Activated T-cell treated with anti-CD3 and anti-CD28 coated beads, Interleukin-2, amount 50 U/mL, for 72 hours (primary cell): ENCODE results near the gene IFNG-AS1. TPM values are rescaled to one million over a fixed set of nuclear protein-coding genes. Genes with fewer than 3 reads are reported as not detected.

Experiments
- ATAC-seq, 2 donors: fragments of 150-1000 bp; cut with Tn5 transposase; replicated peaks in 1 of 2; 2 replicates each; pipeline ENCODE4 v1.10.0; 2021; ENCODE audit warnings: moderate library complexity in 2 of 2, mild to moderate bottlenecking in 1 of 2
- DNase-seq, 2 donors: peaks; one replicate each; pipeline ENCODE4 v3.0.0; 2021 to 2022; ENCODE audit warnings: mixed read lengths in 1 of 2
- H3K27ac Mint-ChIP-seq: one replicate; pipeline ENCODE4 v1.8.0; 2022; ENCODE audit warnings: mild to moderate bottlenecking, moderate library complexity, mixed read lengths
- H3K27me3 Mint-ChIP-seq: one replicate; pipeline ENCODE4 v1.8.0; 2022; ENCODE audit warnings: low read depth, mixed read lengths
- H3K36me3 Mint-ChIP-seq, 2 donors: one replicate each; pipeline ENCODE4 v1.8.0; 2022; ENCODE audit warnings: mixed read lengths in 2 of 2, mild to moderate bottlenecking in 1 of 2; ENCODE audit not compliant: insufficient read depth in 2 of 2
- H3K4me1 Mint-ChIP-seq: one replicate; pipeline ENCODE4 v1.8.0; 2022; ENCODE audit warnings: low read depth, mixed read lengths
- H3K4me3 Mint-ChIP-seq, 2 donors: one replicate each; pipeline ENCODE4 v1.8.0; 2022; ENCODE audit warnings: mild to moderate bottlenecking in 2 of 2, mixed read lengths in 2 of 2, moderate library complexity in 2 of 2
- H3K9me3 Mint-ChIP-seq, 2 donors: one replicate each; pipeline ENCODE4 v1.8.0; 2022; ENCODE audit warnings: mixed read lengths in 2 of 2
- total RNA-seq, 2 donors: library from RNA; stranded (reverse); gene quantifications; one replicate each; pipeline ENCODE4 v1.2.3, GENCODE V29; 2022

IFNG-AS1 gene
- total RNA-seq, 2 donors from 2014 or later: not detected

GRCh38 chr12:68030248-68030647, 41.0 kb downstream of the IFNG-AS1 start:
- ATAC-seq (no peak), DNase-seq (no peak)
- Mint-ChIP-seq H3K27ac (no peak overlapping the region), H3K9me3 (no peaks in the 10 kb centered on the region), H3K27me3 (no peaks in the 10 kb centered on the region), H3K4me3 (no peak overlapping the region), H3K36me3 (peaks cover 2 to 5% of the 10 kb centered on the region in 2 donors), H3K4me1 (peaks cover 26% of the 10 kb centered on the region)

GRCh38 chr12:68031174-68031573, 41.9 kb downstream of the IFNG-AS1 start:
- DNase-seq (no peak), ATAC-seq (no peak)
- H3K4me3 Mint-ChIP-seq: peak overlapping the region in 1 of 2 donors; percentile 78
- H3K36me3 Mint-ChIP-seq: peaks cover 2 to 9% of the 10 kb centered on the region in 2 donors
- H3K27me3 Mint-ChIP-seq: no peaks in the 10 kb centered on the region
- peaks cover 0 to 2% of the 10 kb centered on the region in 2 donors for H3K9me3 Mint-ChIP-seq
- H3K27ac Mint-ChIP-seq: no peak overlapping the region
- peaks cover 26% of the 10 kb centered on the region for H3K4me1 Mint-ChIP-seq

GRCh38 chr12:68031881-68032739, 42.9 kb downstream of the IFNG-AS1 start:
- Mint-ChIP-seq H3K4me1 (peaks cover 26% of the 10 kb centered on the region), H3K4me3 (peak overlapping the region; percentile 56 to 78), H3K27me3 (no peaks in the 10 kb centered on the region), H3K27ac (peak overlapping the region; percentile 84), H3K9me3 (peaks cover 0 to 2% of the 10 kb centered on the region in 2 donors), H3K36me3 (peaks cover 2 to 9% of the 10 kb centered on the region in 2 donors)
- DNase-seq: no peak
- peak; percentile 28 to 41 for ATAC-seq

- peaks cover 38% of the 10 kb centered on the region for H3K4me1 Mint-ChIP-seq
- no peak for DNase-seq
- H3K36me3 Mint-ChIP-seq: peaks cover 0 to 7% of the 10 kb centered on the region in 2 donors
- no peak for ATAC-seq
- H3K27me3 Mint-ChIP-seq: no peaks in the 10 kb centered on the region
- peaks cover 0 to 2% of the 10 kb centered on the region in 2 donors for H3K9me3 Mint-ChIP-seq
- H3K4me3 Mint-ChIP-seq: no peak overlapping the region
- no peak overlapping the region for H3K27ac Mint-ChIP-seq
These were observed 45.3 kb downstream of the IFNG-AS1 start for GRCh38 chr12:68034567-68034966.

- ATAC-seq (no peak), DNase-seq (peak in 1 of 2 donors; percentile 17)
- peaks cover 0 to 2% of the 10 kb centered on the region in 2 donors for H3K9me3 Mint-ChIP-seq
- peaks cover 46% of the 10 kb centered on the region for H3K4me1 Mint-ChIP-seq
- H3K4me3 Mint-ChIP-seq: no peak overlapping the region
- peaks cover 0 to 7% of the 10 kb centered on the region in 2 donors for H3K36me3 Mint-ChIP-seq
- H3K27ac Mint-ChIP-seq: no peak overlapping the region
- no peaks in the 10 kb centered on the region for H3K27me3 Mint-ChIP-seq
These were observed 47.4 kb downstream of the IFNG-AS1 start for GRCh38 chr12:68036642-68037041.

GRCh38 chr12:68037616-68038255, 48.5 kb downstream of the IFNG-AS1 start:
- no peak overlapping the region for H3K27ac Mint-ChIP-seq
- peak; percentile 12 to 15 for DNase-seq
- H3K27me3 Mint-ChIP-seq: no peaks in the 10 kb centered on the region
- H3K9me3 Mint-ChIP-seq: peaks cover 0 to 2% of the 10 kb centered on the region in 2 donors
- H3K4me1 Mint-ChIP-seq: peaks cover 46% of the 10 kb centered on the region
- peaks cover 0 to 7% of the 10 kb centered on the region in 2 donors for H3K36me3 Mint-ChIP-seq
- H3K4me3 Mint-ChIP-seq: peak overlapping the region in 1 of 2 donors; percentile 24
- peak; percentile 66 to 69 for ATAC-seq

- peaks cover 42% of the 10 kb centered on the region for H3K4me1 Mint-ChIP-seq
- H3K9me3 Mint-ChIP-seq: peaks cover 0 to 2% of the 10 kb centered on the region in 2 donors
- no peak for ATAC-seq
- H3K27me3 Mint-ChIP-seq: no peaks in the 10 kb centered on the region
- H3K36me3 Mint-ChIP-seq: peaks cover 0 to 7% of the 10 kb centered on the region in 2 donors
- H3K4me3 Mint-ChIP-seq: no peak overlapping the region
- DNase-seq: no peak
- H3K27ac Mint-ChIP-seq: no peak overlapping the region
These were observed 49.4 kb downstream of the IFNG-AS1 start for GRCh38 chr12:68038650-68039049.

- ATAC-seq (peak; percentile 46 to 59), DNase-seq (peak; percentile 57 to 68)
- H3K4me3 Mint-ChIP-seq: peak overlapping the region in 1 of 2 donors; percentile 29
- H3K9me3 Mint-ChIP-seq: peaks cover 0 to 2% of the 10 kb centered on the region in 2 donors
- H3K27ac Mint-ChIP-seq: no peak overlapping the region
- H3K4me1 Mint-ChIP-seq: peaks cover 42% of the 10 kb centered on the region
- peaks cover 0 to 3% of the 10 kb centered on the region in 2 donors for H3K36me3 Mint-ChIP-seq
- H3K27me3 Mint-ChIP-seq: no peaks in the 10 kb centered on the region
These were observed 51.3 kb downstream of the IFNG-AS1 start for GRCh38 chr12:68040450-68041075.

- Mint-ChIP-seq H3K27me3 (no peaks in the 10 kb centered on the region), H3K36me3 (peaks cover 2% of the 10 kb centered on the region in 2 donors), H3K4me1 (peaks cover 42% of the 10 kb centered on the region), H3K4me3 (peak overlapping the region; percentile 5 to 34), H3K27ac (peak overlapping the region; percentile 93), H3K9me3 (peaks cover 2% of the 10 kb centered on the region in 2 donors)
- peak; percentile 20 to 32 for DNase-seq
- ATAC-seq: peak; percentile 67 to 73
These were observed 53.0 kb downstream of the IFNG-AS1 start for GRCh38 chr12:68042212-68042699.

- ATAC-seq: peak in 1 of 2 donors; percentile 25
- no peak for DNase-seq
- Mint-ChIP-seq H3K36me3 (peaks cover 2% of the 10 kb centered on the region in 2 donors), H3K9me3 (peaks cover 2% of the 10 kb centered on the region in 2 donors), H3K4me1 (peaks cover 30% of the 10 kb centered on the region), H3K27me3 (no peaks in the 10 kb centered on the region), H3K27ac (no peak overlapping the region), H3K4me3 (no peak overlapping the region)
These were observed 54.2 kb downstream of the IFNG-AS1 start for GRCh38 chr12:68043435-68043834.

GRCh38 chr12:68048648-68049297, 59.5 kb downstream of the IFNG-AS1 start:
- Mint-ChIP-seq H3K27me3 (peaks cover 6% of the 10 kb centered on the region), H3K4me1 (no peaks in the 10 kb centered on the region), H3K9me3 (peaks cover 2% of the 10 kb centered on the region in 2 donors), H3K27ac (no peak overlapping the region), H3K36me3 (peaks cover 2% of the 10 kb centered on the region in 2 donors), H3K4me3 (no peak overlapping the region)
- no peak for DNase-seq
- no peak for ATAC-seq

GRCh38 chr12:68056300-68056699, 67.1 kb downstream of the IFNG-AS1 start:
- peaks cover 12 to 16% of the 10 kb centered on the region in 2 donors for H3K9me3 Mint-ChIP-seq
- H3K27ac Mint-ChIP-seq: no peak overlapping the region
- H3K4me1 Mint-ChIP-seq: no peaks in the 10 kb centered on the region
- no peak for DNase-seq
- H3K27me3 Mint-ChIP-seq: no peaks in the 10 kb centered on the region
- no peak overlapping the region for H3K4me3 Mint-ChIP-seq
- peaks cover 3 to 14% of the 10 kb centered on the region in 2 donors for H3K36me3 Mint-ChIP-seq
- no peak for ATAC-seq
